GM12872 (cell line): ENCODE measurements around the gene AJUBA.

Experiments
- CTCF ChIP-seq: IDR thresholded peaks from 3 replicates; pipeline ENCODE4 v1.5.1; 2011; ENCODE audit warnings: low read depth, mild to moderate bottlenecking, low read length, moderate library complexity; ENCODE audit not compliant: insufficient read depth

AJUBA gene

GRCh38 chr14:23009939-23010726, 27.8 kb upstream of the AJUBA start, which contains the start of gene C14orf93:
C14orf93 (minus strand) TSS chr14:23010143; CDS start chr14:22999023, 11,120 bp downstream.
- no peak for TF ChIP-seq CTCF

- no peak for TF ChIP-seq CTCF
Observed at GRCh38 chr14:23009483-23009938, 27.2 kb upstream of the AJUBA start.

- no peak for TF ChIP-seq CTCF
Observed at GRCh38 chr14:23008831-23009230, 26.5 kb upstream of the AJUBA start.

- peak; percentile 33; the same call in 2 of the 3 replicates for TF ChIP-seq CTCF
Observed at GRCh38 chr14:23006544-23007419, 24.4 kb upstream of the AJUBA start.

- TF ChIP-seq CTCF: no peak
Observed at GRCh38 chr14:23006188-23006534, 23.8 kb upstream of the AJUBA start.

GRCh38 chr14:23005451-23006187, 23.3 kb upstream of the AJUBA start:
- no peak for TF ChIP-seq CTCF

GRCh38 chr14:23002592-23002991, 20.2 kb upstream of the AJUBA start:
- no peak for TF ChIP-seq CTCF
